HG02571 (cell line): Measurements from ENCODE around the gene OLIG3.

Experiments
- ATAC-seq: cut with Tn5 transposase; IDR thresholded peaks from one replicate; pipeline ENCODE4 v1.9.1; 2021; ENCODE audit warnings: mild to moderate bottlenecking, moderate library complexity; ENCODE audit not compliant: unreplicated experiment

The OLIG3 gene

GRCh38 chr6:137496368-137496767, 2.2 kb upstream of the OLIG3 start:
- no peak for ATAC-seq

- no peak for ATAC-seq
Observed at GRCh38 chr6:137495703-137496336, 1.6 kb upstream of the OLIG3 start.

- ATAC-seq: no peak
Observed at GRCh38 chr6:137494988-137495702, 951 bp upstream of the OLIG3 start.

GRCh38 chr6:137493218-137494038, 766 bp downstream of the OLIG3 start:
- ATAC-seq: no peak

GRCh38 chr6:137492289-137493217, 1.6 kb downstream of the OLIG3 start:
- ATAC-seq: no peak

GRCh38 chr6:137491478-137491877, 2.7 kb downstream of the OLIG3 start:
- ATAC-seq: no peak

- no peak for ATAC-seq
Observed at GRCh38 chr6:137490961-137491360, 3.2 kb downstream of the OLIG3 start.

- ATAC-seq: no peak
Observed at GRCh38 chr6:137490006-137490905, 3.9 kb downstream of the OLIG3 start.

- no peak for ATAC-seq
Observed at GRCh38 chr6:137489046-137490005, 4.9 kb downstream of the OLIG3 start.

GRCh38 chr6:137488150-137489045, 5.8 kb downstream of the OLIG3 start:
- ATAC-seq: no peak

- no peak for ATAC-seq
Observed at GRCh38 chr6:137487869-137488149, 6.4 kb downstream of the OLIG3 start.

- ATAC-seq: no peak
Observed at GRCh38 chr6:137487181-137487868, 6.9 kb downstream of the OLIG3 start.

GRCh38 chr6:137486416-137486815, 7.8 kb downstream of the OLIG3 start:
- ATAC-seq: no peak

- ATAC-seq: no peak
Observed at GRCh38 chr6:137480431-137480830, 13.8 kb downstream of the OLIG3 start.

- ATAC-seq: no peak
Observed at GRCh38 chr6:137475103-137475502, 19.1 kb downstream of the OLIG3 start.

- ATAC-seq: no peak
Observed at GRCh38 chr6:137473598-137473997, 20.6 kb downstream of the OLIG3 start.

- no peak for ATAC-seq
Observed at GRCh38 chr6:137472641-137473137, 21.5 kb downstream of the OLIG3 start.
